ENCODE data around the gene DYNC2H1.

DNA sequence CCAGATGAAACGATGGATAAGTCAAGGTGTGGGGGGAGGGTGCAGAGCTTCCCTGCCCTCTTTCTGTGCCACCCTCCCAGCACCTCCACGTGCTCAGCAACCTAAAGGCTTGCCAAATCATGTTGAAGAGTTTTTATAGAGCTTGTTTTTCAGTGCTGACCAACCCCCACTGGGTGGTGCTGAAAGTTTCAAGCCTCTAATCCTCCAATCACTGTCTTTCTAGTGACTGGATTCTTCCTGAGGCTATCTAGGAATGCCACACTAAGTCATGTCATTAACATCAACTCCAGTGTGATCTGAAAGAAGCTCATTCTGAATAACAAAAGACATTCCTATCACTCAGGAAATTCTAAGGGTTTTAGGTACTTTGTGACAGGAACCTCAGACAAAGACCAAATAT lies 382.6 kb downstream of the DYNC2H1 start:
- TF ChIP-seq POLR2A (IDR thresholded peaks at IDR 0.05) (no peak), POLR2AphosphoS5 (IDR thresholded peaks at IDR 0.05) (no peak)
- TF ChIP-seq, protein P1, sequence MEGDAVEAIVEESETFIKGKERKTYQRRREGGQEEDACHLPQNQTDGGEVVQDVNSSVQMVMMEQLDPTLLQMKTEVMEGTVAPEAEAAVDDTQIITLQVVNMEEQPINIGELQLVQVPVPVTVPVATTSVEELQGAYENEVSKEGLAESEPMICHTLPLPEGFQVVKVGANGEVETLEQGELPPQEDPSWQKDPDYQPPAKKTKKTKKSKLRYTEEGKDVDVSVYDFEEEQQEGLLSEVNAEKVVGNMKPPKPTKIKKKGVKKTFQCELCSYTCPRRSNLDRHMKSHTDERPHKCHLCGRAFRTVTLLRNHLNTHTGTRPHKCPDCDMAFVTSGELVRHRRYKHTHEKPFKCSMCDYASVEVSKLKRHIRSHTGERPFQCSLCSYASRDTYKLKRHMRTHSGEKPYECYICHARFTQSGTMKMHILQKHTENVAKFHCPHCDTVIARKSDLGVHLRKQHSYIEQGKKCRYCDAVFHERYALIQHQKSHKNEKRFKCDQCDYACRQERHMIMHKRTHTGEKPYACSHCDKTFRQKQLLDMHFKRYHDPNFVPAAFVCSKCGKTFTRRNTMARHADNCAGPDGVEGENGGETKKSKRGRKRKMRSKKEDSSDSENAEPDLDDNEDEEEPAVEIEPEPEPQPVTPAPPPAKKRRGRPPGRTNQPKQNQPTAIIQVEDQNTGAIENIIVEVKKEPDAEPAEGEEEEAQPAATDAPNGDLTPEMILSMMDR (IDR thresholded peaks at IDR 0.05), result no peak
